GM12892 (cell line): Measurements from ENCODE around the gene HUNK.

Experiments used
- POLR2A ChIP-seq: IDR thresholded peaks from 2 replicates; pipeline ENCODE4 v1.6.1; 2011; ENCODE audit warnings: low read depth, low read length, control low read depth
- TAF1 ChIP-seq: IDR thresholded peaks from 2 replicates; pipeline ENCODE4 v1.6.1; 2011; ENCODE audit warnings: low read depth, mild to moderate bottlenecking, control low read depth, low read length, borderline replicate concordance

GRCh38 chr21:31847761-31848160, 25.1 kb upstream of the HUNK start:
- TF ChIP-seq POLR2A = no peak
- no peak for TF ChIP-seq TAF1
